ENCODE measurements around the gene PNRC2.

PNRC2 gene, protein sequence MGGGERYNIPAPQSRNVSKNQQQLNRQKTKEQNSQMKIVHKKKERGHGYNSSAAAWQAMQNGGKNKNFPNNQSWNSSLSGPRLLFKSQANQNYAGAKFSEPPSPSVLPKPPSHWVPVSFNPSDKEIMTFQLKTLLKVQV

DNA sequence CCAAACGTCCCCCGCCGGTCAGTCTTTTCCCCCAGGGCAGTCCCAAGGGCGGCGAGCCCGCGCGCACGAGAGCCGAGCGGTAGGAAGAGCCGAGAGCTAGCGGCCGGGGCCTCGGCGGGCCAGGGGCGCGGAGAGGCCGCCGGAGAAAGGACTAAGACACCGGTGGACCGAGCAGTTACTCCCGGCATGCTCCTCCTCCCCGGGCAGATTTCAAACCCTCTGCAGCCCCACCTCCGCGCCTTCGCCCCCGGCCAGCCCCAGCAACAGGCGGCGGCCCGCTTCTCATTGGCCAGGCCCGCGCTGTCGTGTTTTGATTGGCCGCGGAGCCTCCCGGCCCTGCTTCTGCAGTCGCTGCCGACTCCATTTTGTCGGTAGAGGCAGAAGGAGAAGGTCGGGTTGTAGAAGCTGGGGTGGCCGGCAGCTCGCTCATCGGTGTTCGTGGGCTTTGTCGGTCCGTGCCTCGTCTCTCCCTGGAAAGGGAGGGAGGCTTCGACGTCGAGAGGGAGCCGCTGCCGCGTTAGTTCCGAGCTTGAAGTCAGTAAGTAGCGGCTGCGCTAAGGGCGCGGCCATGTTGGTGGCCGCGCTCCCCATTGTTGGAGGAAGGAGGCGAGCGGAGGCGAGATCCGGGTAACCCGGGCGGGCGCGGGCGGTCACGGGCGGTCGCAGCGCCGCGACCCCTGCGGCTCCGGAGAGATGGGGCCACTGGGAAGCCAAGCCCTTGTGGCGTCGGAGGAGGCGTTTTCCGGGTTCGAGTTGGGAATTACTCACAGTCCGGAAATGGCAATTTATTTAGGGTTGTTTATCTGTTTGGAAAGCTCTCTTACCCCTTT lies at the start of gene PNRC2:
PNRC2 (plus strand) TSS at position 368 of the 830 bp plus-strand sequence. CDS start 1,630 bp downstream, outside the sequence.
- DNase-seq = peak; percentile 99

DNA sequence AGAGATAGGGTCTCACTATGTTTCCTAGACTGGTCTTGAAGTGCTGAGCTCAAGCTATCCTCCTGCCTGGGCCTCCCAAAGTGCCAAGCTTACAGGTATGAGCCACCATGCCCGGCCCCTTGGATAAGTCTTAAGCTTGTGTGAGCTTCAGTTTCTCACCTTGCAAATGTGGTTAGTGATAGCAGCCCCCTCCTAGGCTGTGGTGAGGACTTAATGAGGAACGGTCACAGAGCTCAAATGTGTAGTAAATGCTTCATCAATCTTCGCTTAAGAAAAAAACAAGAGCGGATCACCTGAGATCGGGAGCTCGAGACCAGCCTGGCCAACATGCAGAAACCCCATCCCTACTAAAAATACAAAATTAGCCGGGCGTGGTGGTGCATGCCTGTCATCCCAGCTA lies 49.5 kb upstream of the PNRC2 start:
- DNase-seq = no peak

DNA sequence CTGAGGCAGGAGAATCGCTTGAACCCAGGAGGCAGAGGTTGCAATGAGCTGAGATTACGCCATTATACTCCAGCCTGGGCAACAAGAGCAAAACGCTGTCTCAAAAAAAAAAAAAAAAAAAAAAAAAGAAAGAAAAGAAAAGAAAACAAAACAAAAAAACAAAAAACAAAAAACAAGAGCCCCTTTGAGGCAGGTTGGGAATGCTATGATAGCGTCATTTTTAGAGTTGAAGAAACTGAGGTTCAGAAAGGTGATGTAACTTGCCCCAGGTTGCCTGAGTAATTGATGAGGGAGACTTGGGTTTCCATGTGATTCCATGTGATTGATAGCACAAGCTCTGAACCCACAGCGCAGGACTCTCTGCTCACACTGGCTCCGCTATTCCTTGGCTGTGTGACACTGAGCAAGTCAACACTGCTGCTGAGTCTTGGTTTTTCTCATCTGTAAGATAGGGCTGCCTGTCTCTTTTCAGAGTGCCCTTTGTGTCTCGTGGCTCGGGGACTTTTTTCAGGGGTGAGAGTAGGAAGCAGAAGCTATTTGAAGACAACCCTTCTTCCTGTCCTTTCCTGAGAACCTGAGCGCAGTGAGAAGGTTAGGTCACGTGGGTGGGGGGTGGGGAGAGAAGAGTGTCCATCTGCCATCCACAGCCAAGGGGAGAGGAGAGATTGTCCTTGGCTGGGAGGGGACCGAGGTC lies 48.9 kb upstream of the PNRC2 start:
- no peak for DNase-seq

DNA sequence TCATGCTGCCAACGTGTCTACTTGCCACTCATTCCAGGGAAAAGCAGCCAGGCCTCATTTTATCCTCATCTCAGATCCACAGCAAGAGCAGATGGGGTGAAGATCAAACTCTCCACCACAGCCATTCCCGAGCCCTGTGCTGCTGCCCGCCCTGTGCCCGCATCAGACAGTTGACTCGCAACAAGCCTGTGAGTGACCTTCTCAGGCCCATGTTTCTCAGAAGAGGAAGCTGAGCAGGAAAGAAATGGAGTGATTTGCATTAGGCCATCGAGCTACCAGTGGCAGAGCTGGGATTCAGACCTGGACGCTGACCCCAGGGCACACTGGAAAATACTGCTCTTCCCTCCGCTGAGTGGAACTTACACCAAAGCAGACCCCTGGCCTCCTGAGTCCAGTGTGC lies 47.7 kb upstream of the PNRC2 start:
- DNase-seq = no peak

DNA sequence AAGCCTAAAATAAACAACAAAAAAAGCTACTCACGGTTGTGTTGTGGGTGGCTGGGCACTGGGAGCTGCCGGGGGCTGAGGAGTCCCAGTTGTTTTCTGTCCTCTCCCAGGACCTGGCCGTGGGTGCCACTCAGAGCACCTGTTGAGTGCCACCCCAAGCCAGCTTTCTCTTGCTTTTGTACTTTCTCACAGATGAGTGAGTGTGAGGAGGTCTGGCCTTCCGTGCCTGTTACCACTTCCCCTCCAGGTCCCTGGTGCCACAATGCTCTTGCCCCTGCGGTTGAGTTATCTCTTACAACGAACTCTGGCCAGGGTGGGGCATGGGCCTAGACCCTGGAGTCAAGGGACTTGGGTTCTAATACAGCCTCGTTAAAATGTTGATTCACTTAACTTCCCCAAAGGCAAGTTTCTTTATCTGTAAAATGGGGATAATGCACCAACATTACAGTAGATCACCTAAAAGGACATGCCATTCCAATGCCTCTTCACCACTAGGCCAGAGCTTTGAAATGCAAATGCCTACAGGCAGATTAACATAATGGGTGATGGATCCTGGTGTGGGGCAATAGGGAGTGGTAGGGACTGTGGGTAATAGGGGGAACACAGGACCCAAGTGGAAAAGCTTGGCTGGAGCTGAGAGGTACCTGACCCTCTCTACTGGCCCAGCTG lies 46.3 kb upstream of the PNRC2 start, which contains the start of gene CNR2:
CNR2 (minus strand) TSS at position 151 of the 669 bp plus-strand sequence. CDS start 37,745 bp downstream, outside the sequence.
- peak; percentile 40 for DNase-seq

DNA sequence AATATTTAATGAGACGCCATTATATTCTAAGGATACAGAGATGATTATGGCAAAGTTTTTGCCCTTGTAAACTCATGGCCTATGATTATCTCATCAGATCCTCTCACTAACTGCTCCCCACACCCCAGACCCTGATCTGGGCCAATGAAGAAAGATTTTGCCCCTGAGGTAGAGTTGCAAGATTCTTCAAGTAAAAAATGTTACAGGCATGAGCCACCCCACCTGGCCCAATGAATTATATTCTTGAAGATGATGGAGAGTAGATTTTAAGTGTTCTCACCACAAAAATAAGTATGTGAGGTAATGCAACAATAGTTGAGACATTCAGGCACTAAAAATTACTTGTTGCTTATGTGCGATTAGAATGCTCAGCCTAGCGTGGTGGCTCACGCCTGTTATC lies 44.7 kb upstream of the PNRC2 start:
- no peak for DNase-seq

DNA sequence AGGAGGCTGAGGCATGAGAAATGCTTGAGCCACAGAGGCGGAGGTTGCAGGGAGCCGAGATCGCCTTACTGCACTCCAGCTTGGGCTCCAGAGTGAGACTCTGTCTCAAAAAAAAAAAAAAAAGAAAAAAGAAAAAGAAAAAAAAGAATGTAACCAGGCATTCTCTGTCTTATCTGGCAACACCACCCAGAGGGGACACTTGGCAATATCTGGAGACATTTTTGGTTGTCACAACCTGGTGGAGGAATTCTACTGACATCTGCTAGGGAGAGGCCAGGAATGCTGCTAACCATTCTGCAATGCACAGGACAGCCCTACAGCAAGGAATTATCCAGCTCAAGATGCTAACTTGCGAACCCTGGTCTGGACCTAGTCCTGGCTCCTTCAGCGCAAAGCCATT lies 44.2 kb upstream of the PNRC2 start:
- no peak for DNase-seq

DNA sequence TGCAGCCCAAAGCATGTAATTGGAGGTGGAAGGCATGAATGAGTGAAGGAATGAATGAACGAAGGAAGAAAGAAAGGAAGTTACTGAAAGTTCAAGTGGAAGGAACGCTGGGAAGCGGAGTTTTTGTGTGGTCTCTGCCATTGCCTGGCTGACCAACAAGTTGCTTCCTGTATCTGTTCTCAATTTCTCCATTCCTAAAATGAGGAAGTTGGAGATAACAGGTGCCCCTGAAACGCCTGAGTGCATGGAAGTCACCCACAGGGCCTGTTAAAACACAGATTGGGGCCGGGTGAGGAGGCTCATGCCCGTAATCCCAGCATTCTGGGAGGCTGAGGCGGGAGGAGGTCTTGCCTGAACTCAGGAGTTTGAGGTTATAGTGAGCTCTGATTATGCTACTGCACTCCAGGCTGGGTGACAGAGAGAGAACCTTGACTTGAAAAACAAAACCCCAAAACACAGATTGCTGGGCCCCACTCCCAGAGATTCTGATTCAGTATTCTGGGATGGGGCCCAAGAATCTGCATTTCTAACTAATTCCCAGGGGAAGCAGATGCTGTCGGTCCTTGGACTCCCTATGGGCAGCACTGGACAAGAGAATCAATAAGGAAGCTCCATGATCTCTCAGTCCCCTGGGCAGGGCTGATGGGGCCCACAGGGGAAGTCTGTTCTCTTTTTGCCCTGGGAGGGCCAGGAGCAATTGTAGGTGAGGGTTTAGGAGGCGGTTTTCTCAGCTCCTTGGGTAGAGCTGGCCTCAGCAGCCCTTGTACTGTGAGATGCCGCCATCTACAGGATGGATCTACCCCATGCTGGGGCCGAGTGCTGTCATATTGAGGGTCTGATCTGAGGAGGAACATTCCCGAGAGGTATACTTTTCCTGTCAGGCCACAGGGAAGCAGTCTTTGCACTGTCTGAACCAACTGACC lies 43.2 kb upstream of the PNRC2 start:
- DNase-seq = peak; percentile 77

DNA sequence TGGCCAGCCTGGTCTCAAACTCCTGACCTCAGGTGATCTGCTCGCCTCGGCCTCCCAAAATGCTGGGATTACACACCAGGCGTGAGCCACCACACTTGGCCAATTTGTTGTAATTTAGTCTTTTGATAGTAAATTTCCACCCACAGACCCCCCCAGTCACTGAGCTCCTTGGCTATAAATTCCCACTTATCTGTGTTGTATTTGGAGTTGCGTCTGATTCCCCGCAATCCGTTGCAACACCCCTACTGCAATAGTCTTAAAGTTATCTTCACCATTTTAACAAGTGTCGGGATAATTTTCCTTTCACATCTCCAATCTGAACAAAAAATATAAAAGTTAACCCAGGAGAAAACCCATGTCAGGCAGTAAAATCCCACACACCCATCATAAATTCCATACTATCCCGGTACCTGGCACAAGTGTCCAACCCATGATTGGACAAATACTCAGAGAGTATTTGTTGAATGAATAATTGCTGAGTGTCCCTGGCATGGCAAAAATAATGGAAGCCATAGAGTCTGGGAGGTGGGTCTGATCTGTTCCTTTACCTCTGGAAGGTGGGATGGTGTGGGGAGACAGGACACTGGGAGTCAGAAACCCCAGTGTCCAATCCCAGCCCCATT lies 37.2 kb upstream of the PNRC2 start:
- DNase-seq = no peak

DNA sequence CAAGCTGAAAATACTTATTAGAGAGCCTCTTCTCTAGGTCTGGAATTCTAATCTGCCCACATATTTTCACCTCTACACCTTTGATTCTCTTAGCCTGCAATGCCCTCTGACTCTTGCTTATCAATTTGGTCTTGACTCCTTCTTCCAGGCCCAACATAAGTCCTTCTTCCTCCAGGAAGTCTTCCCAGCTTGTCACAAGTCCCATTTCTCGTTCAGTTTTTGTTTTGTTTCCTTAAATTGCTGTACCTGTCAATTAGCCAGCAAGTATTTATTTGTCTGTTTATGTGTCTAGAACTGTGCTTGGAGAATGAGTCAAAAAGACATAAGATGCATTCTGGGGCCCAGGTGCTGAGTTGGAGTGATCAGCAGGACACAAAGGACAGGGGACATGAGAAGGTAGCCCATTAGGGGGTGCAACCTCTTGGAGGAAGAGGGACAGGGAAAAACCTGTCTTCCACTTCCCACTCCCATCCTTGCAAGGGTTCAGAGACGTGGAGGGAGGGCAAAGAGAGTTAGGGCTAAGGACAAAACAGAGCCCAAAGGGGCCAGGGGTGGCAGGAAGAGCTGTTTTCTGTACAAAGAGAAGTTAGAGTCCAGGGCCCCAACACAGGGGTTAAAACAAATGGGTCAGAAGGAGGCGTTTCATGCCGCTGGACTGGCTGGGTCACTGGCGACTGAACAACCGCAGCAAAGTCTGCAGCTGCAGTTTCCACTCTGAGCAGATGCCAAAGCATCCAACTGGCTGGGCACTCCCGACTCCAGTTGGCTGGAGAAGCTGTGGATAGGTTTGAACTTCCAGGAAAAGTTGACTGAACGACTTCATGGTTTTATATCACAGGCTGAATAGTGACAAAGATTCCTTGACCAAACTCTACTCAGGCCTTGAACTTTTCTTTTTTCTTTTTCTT lies 35.8 kb upstream of the PNRC2 start:
- DNase-seq = peak; percentile 86

DNA sequence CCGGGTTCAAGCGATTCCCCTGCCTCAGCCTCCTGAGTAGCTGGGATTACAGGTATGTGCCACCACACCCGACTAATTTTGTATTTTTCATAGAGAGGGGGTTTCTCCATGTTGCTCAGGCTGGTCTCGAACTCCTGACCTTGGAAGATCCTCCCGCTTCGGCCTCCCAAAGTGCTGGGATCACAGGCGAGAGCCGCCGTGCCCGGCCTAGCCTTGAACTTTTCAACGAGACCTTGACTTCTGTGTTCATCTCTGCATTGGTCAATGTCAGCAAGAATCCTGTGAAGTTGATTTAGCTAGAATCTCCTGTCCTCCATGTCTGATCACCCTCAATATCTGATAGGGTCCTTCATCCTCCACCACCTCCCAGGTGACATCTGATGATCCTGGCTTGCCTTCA lies 35.0 kb upstream of the PNRC2 start:
- no peak for DNase-seq

DNA sequence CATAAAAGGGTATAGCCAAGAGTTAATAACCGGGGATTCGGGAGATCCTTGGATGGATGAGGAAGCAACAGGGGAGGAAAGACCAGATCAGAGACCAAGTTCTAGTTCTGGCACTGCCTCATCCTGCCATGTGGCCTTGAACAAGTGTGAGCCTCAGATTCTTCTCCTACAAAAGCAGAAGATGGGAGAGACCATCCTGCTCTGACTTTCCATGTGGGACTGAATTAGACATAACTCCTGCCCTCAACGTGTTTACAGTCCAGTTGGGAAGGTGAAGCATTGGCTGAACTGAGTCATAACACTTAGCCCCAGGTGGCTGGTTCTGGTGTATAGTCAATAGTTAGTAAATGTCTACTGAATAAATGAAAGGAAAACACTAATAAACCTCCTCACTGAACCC lies 34.3 kb upstream of the PNRC2 start:
- DNase-seq = no peak

DNA sequence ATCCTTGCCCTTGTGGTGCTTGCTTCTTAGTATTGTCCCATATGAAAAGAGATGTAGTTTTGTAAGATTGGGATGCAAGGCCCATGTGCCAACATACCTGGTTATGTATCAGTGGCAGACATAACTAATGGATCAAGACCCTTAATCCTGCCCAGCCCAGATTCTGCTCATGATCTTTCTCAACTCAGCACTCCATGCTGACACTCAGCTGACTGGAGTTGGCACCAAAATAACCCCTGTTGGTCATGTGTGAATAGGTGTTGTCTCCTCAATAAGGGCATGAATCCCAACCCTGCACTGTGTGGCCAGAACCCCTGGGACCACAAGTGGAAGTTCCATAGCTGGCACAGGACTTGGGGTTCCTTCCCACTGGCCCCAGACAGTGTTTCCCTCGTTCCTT lies 32.5 kb upstream of the PNRC2 start:
- no peak for DNase-seq

DNA sequence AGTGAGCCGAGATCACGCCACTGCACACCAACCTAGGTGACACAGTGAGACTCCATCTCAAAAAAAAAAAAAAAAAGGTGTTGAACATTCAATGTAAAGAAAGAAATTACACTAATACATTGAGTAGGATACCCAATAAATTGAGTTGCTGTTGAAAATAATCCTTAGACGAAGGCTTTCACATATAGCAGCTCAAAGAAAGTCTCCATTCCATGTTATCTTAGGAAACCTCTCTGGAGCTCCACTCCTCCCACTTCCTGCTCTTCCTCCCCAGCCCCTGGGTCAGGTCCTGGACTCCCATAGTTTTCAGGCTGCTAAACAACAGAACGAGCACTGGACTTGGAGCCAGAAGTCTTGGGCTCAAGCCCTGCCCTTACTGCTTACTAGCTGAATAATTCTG lies 30.8 kb upstream of the PNRC2 start:
- no peak for DNase-seq

DNA sequence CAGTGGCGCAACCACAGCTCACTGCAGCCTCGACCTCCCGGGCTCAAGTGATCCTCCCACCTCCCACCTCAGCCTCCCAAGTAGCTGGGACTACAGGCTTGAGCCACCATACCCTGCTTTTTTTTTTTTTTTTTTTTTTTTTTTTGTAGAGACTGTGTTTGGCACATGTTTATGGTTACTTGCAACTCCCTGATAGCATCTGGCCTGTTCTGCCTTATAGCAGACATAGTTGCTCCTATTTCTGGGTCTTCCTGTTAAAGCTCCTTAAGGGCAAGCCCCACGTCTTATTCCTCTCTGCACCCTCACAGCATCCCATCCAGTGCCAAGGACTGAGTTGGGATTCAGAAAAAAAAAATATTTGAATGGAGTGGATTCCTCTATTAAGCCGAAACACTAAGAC lies 29.4 kb upstream of the PNRC2 start:
- DNase-seq = no peak

DNA sequence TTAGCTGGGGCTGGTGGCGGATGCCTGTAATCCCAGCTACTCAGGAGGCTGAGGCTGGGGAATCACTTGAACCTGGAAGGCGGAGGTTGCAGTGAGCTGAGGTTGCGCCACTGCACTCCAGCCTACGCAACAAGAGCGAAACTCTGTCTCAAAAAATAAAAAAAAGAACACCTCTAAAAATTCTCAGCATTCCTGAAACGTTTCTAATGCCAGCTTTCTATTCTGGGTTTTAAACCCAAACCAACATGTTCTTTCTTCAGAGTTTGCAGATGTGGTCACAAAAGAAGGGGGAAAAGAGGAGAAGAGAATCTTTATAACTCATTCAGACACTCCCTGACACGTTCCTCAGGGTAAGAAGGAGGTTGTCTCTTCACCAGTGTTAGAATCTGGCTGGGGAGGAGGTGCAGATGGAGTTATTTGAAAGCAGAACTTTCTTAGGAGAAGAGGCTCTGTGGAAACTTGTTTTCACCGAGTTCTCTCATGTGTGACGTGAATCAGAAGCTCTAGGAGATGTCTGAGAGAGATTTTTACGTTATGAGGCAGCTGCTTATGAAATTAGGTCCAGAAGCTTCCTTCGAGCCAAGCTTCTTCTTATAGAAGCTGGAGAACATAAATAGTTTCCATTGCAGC lies 28.7 kb upstream of the PNRC2 start:
- no peak for DNase-seq

DNA sequence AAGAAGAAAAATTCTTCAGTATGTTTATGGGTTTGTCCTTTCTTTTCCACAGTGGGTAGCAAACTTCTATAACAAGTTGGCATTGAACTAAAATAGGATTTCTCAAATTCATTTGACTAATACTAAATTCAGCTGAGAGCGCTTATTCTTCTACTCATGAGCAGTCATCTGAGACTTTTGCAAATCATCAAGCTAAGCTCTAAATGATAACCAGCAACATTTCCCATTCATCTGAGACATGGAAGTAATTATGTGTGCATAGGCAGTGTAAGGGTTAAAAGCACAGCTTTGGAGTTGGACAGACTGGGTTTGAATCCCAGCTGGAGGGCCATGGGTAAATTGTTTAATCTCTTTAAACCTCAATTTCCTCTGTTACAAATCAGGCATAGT lies 28.1 kb upstream of the PNRC2 start:
- no peak for DNase-seq

DNA sequence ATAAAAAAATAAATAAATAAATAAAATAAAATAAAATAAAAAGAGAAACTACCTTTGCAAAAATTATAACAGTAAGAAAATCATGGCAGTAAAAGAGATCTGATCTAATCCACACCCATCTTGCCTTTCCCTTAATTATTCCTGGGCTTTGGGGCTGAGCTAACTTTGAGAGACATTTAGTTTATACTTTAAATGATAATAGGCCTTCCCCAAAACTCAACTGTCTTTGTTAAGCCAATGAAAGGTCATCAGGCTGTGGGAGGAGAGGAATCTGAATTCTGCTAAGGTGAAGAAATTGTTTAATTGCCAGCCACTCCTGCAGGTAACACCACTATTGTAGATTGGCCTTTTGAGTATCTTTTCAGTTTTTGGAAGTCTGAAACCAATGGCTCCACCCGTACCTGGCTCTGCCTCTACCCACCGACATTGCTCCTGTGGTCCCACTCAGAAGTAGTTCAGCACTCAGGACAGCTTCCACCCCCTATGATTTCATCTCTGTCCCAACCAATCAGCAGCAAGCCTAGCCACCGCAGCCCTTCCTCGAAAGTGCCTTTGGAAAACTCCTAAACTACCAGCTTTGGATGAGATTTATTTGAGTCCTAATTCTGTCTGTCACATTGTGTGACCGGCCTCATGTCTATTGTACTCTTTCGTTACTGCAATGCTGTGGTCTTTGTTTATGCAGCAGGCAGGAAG lies 23.0 kb upstream of the PNRC2 start:
- DNase-seq = no peak

DNA sequence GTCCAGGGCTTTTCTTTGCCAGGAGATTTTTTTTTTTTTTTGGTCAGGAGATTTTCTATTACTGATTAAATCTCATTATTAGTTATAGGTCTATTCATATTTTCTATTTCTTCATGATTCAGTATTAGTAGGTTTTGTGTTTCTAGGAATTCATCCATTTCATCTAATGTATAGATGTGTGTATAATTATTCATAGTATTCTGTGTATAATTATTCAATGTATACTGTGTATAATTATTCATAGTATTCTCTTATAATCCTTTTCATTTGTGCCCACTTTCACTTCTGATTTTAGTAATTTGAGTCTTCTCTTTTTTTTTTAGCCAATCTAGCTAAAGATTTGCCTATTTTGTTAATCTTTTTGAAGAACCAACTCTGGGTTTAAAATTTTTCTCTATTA lies 12.3 kb upstream of the PNRC2 start:
- DNase-seq = no peak

DNA sequence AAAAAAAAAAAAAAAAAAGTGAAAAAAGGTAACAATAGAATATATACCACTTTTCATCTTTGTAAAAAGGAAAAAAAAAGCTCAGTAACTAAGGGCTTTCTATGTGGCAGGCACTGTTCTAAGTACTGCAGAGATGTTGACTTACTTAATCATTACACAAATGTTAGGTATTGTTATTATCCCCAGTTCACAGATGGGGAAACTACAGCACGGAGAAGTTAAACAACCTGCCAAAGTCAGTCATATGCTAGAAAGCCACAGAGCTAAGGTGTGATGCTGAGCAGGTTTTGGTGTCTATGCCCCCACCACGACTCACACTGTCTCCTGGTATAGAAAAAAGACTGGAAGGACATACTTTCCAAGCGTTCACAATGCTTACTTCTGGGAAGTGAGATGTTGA lies 6.6 kb upstream of the PNRC2 start:
- DNase-seq = no peak
